ENCODE results near the gene SGSH.

The SGSH gene

GRCh38 chr17:80236911-80237310 lies 16.8 kb upstream of the SGSH start:
- Histone ChIP-seq H3K4me3 (ENCODE audit: low read depth, low read length) (no peak overlapping the region), H3K36me3 (peaks cover 34% of the 10 kb centered on the region), H3K27ac (no peak overlapping the region), H3K27me3 (ENCODE audit: insufficient read depth, low read depth, severe bottlenecking) (no peaks in the 10 kb centered on the region), H3K9me3 (ENCODE audit: severe bottlenecking) (peaks cover 19% of the 10 kb centered on the region)
- no peak for TF ChIP-seq CTCF (IDR thresholded peaks at IDR 0.05; ENCODE audit: low read depth, low read length)
- no peak for DNase-seq

GRCh38 chr17:80233202-80233601 lies 13.1 kb upstream of the SGSH start:
- Histone ChIP-seq H3K4me3 (ENCODE audit: low read depth, low read length) (no peak overlapping the region), H3K27me3 (ENCODE audit: insufficient read depth, low read depth, severe bottlenecking) (no peaks in the 10 kb centered on the region), H3K9me3 (ENCODE audit: severe bottlenecking) (peaks cover 19% of the 10 kb centered on the region), H3K36me3 (peaks cover 23% of the 10 kb centered on the region), H3K27ac (no peak overlapping the region)
- no peak for TF ChIP-seq CTCF (IDR thresholded peaks at IDR 0.05; ENCODE audit: low read depth, low read length)
- no peak for DNase-seq

GRCh38 chr17:80232438-80232837 lies 12.3 kb upstream of the SGSH start:
- no peaks in the 10 kb centered on the region for H3K27me3 ChIP-seq (ENCODE audit: insufficient read depth, low read depth, severe bottlenecking)
- H3K36me3 ChIP-seq, result peaks cover 16% of the 10 kb centered on the region
- no peak for DNase-seq
- no peak overlapping the region for H3K27ac ChIP-seq
- TF ChIP-seq CTCF (IDR thresholded peaks at IDR 0.05; ENCODE audit: low read depth, low read length), result no peak
- no peak overlapping the region for H3K4me3 ChIP-seq (ENCODE audit: low read depth, low read length)
- peaks cover 19% of the 10 kb centered on the region for H3K9me3 ChIP-seq (ENCODE audit: severe bottlenecking)

GRCh38 chr17:80229011-80229410 lies 8.9 kb upstream of the SGSH start:
- H3K36me3 ChIP-seq, result peaks cover 12% of the 10 kb centered on the region
- H3K27me3 ChIP-seq (ENCODE audit: insufficient read depth, low read depth, severe bottlenecking), result no peaks in the 10 kb centered on the region
- H3K9me3 ChIP-seq (ENCODE audit: severe bottlenecking), result peaks cover 17% of the 10 kb centered on the region
- no peak for DNase-seq
- no peak overlapping the region for H3K27ac ChIP-seq
- no peak overlapping the region for H3K4me3 ChIP-seq (ENCODE audit: low read depth, low read length)
- no peak for TF ChIP-seq CTCF (IDR thresholded peaks at IDR 0.05; ENCODE audit: low read depth, low read length)

GRCh38 chr17:80228477-80228876 lies 8.3 kb upstream of the SGSH start:
- Histone ChIP-seq H3K27ac (no peak overlapping the region), H3K27me3 (ENCODE audit: insufficient read depth, low read depth, severe bottlenecking) (no peaks in the 10 kb centered on the region), H3K36me3 (peaks cover 14% of the 10 kb centered on the region), H3K9me3 (ENCODE audit: severe bottlenecking) (peaks cover 14% of the 10 kb centered on the region), H3K4me3 (ENCODE audit: low read depth, low read length) (no peak overlapping the region)
- TF ChIP-seq CTCF (IDR thresholded peaks at IDR 0.05; ENCODE audit: low read depth, low read length), result no peak
- no peak for DNase-seq

GRCh38 chr17:80227666-80228065 lies 7.5 kb upstream of the SGSH start:
- DNase-seq, result no peak
- TF ChIP-seq CTCF (IDR thresholded peaks at IDR 0.05; ENCODE audit: low read depth, low read length), result no peak
- Histone ChIP-seq H3K27me3 (ENCODE audit: insufficient read depth, low read depth, severe bottlenecking) (no peaks in the 10 kb centered on the region), H3K9me3 (ENCODE audit: severe bottlenecking) (peaks cover 8% of the 10 kb centered on the region), H3K27ac (no peak overlapping the region), H3K4me3 (ENCODE audit: low read depth, low read length) (no peak overlapping the region), H3K36me3 (peaks cover 14% of the 10 kb centered on the region)
